CMK (cell line): ENCODE results near the gene DTD1.

Experiments used
- DNase-seq: peaks from one replicate; pipeline ENCODE4 v3.0.0-alpha.2; 2010; ENCODE audit warnings: low read depth

Gene DTD1

GRCh38 chr20:18587665-18588573 is at the start of gene DTD1:
Gene DTD1, plus strand, starts transcription at chr20:18588054. Its CDS starts 19 bp downstream, at chr20:18588073.
- peak; percentile 82 for DNase-seq

GRCh38 chr20:18541741-18542140 is 46.1 kb upstream of the DTD1 start:
- DNase-seq, result no peak

GRCh38 chr20:18543216-18543615 is 44.6 kb upstream of the DTD1 start:
- DNase-seq, result no peak

- no peak for DNase-seq
Observed at GRCh38 chr20:18543932-18544331, 43.9 kb upstream of the DTD1 start.

- DNase-seq, result no peak
Observed at GRCh38 chr20:18545566-18545965, 42.3 kb upstream of the DTD1 start.

GRCh38 chr20:18548465-18548864 is 39.4 kb upstream of the DTD1 start:
- no peak for DNase-seq

GRCh38 chr20:18553746-18554145 is 34.1 kb upstream of the DTD1 start:
- DNase-seq, result no peak

GRCh38 chr20:18566892-18567738 is 20.7 kb upstream of the DTD1 start, which contains the start of gene SMIM26:
Gene SMIM26, plus strand, starts transcription at chr20:18567432. Its CDS starts 47 bp downstream, at chr20:18567479.
- peak; percentile 68 for DNase-seq

- DNase-seq, result no peak
Observed at GRCh38 chr20:18567739-18568091, 20.1 kb upstream of the DTD1 start.

GRCh38 chr20:18571009-18571408 is 16.8 kb upstream of the DTD1 start:
- no peak for DNase-seq

GRCh38 chr20:18571578-18571977 is 16.3 kb upstream of the DTD1 start:
- no peak for DNase-seq

GRCh38 chr20:18577942-18578341 is 9.9 kb upstream of the DTD1 start:
- no peak for DNase-seq

GRCh38 chr20:18578581-18578980 is 9.3 kb upstream of the DTD1 start:
- no peak for DNase-seq

GRCh38 chr20:18580012-18580411 is 7.8 kb upstream of the DTD1 start:
- DNase-seq, result no peak

GRCh38 chr20:18585134-18585533 is 2.7 kb upstream of the DTD1 start:
- no peak for DNase-seq

- DNase-seq, result no peak
Observed at GRCh38 chr20:18588574-18588933, 700 bp downstream of the DTD1 start.

GRCh38 chr20:18589941-18590674 is 2.3 kb downstream of the DTD1 start:
- DNase-seq, result no peak

- DNase-seq, result no peak
Observed at GRCh38 chr20:18596270-18596669, 8.4 kb downstream of the DTD1 start.

- DNase-seq, result no peak
Observed at GRCh38 chr20:18609741-18610140, 21.9 kb downstream of the DTD1 start.

GRCh38 chr20:18611492-18611891 is 23.6 kb downstream of the DTD1 start:
- DNase-seq, result no peak

GRCh38 chr20:18613553-18613952 is 25.7 kb downstream of the DTD1 start:
- no peak for DNase-seq

GRCh38 chr20:18614244-18614643 is 26.4 kb downstream of the DTD1 start:
- no peak for DNase-seq
